SK-N-SH (cell line): ENCODE data around the gene HMGB2. TPM values are rescaled to one million over a fixed set of nuclear protein-coding genes. Genes with fewer than 3 reads are reported as not detected.

Source experiments
- CTCF ChIA-PET: fragments of 300-600, 350-600 bp; formaldehyde crosslinking; extraction: SDS; loops from one replicate; lab custom pipeline; 2021; lab: Yijun Ruan, JAX
- POLR2A ChIA-PET: fragments of 350-600 bp; sonication (Branson Sonifier 250); formaldehyde crosslinking; extraction: SDS; loops from one replicate; lab custom pipeline; 2020; ENCODE audit warnings: antibody characterized with exemption, inconsistent platforms; lab: Yijun Ruan, JAX
- DNase-seq: peaks from one replicate; pipeline ENCODE4 v3.0.0; 2012
- H2AFZ ChIP-seq: fragments of 200-600 bp; sonication (generic); 2 replicates; pipeline ENCODE4 v1.8.1; 2016; ENCODE audit warnings: antibody characterized with exemption, mild to moderate bottlenecking, low read depth
- H3F3A ChIP-seq: fragments of 200-600 bp; sonication (generic); replicated peaks from 2 replicates; pipeline ENCODE3; 2016; ENCODE audit warnings: antibody characterized with exemption, mild to moderate bottlenecking; ENCODE audit not compliant: insufficient read depth
- H3K27ac ChIP-seq, 2 experiments: fragments of 200-500 bp in 1 of 2; fragments of 200-600 bp in 1 of 2; sonication (Bioruptor generic) in 1 of 2; sonication (generic), shearing (Covaris generic) in 1 of 2; 2 replicates each; pipeline versions ENCODE4 v1.5.1 to v1.6.1; 2014 to 2016; ENCODE audit warnings: low read depth in 2 of 2, inconsistent platforms in 1 of 2, low read length in 1 of 2, mild to moderate bottlenecking in 1 of 2, mixed read lengths in 1 of 2
- H3K27me3 ChIP-seq: fragments of 200-600 bp; sonication (generic), shearing (Covaris generic); 2 replicates; pipeline ENCODE4 v1.6.1; 2016; ENCODE audit warnings: mixed run types; ENCODE audit not compliant: insufficient read depth
- H3K36me3 ChIP-seq, 2 experiments: fragments of 200-500 bp in 1 of 2; fragments of 200-600 bp in 1 of 2; sonication (Bioruptor generic) in 1 of 2; sonication (generic) in 1 of 2; replicated peaks in 1 of 2; 2 replicates each; pipeline versions ENCODE3 to v1.5.1; 2014 to 2016; ENCODE audit warnings: low read length in 1 of 2, mild to moderate bottlenecking in 1 of 2; ENCODE audit not compliant: insufficient read depth in 2 of 2, control insufficient read depth in 1 of 2
- H3K4me1 ChIP-seq, 2 experiments: fragments of 200-500 bp in 1 of 2; fragments of 200-600 bp in 1 of 2; sonication (Bioruptor generic) in 1 of 2; sonication (generic), shearing (Covaris generic) in 1 of 2; 2 replicates each; pipeline versions ENCODE4 v1.5.1 to v1.6.1; 2014 to 2016; ENCODE audit warnings: low read depth in 1 of 2, low read length in 1 of 2, mixed run types in 1 of 2; ENCODE audit not compliant: insufficient read depth in 2 of 2, control insufficient read depth in 1 of 2
- H3K4me2 ChIP-seq: fragments of 200-600 bp; sonication (generic), shearing (Covaris generic); 2 replicates; pipeline ENCODE4 v1.6.1; 2017; ENCODE audit warnings: mixed run types
- H3K4me3 ChIP-seq, 2 experiments: fragments of 200-500 bp in 1 of 2; fragments of 200-600 bp in 1 of 2; sonication (Bioruptor generic) in 1 of 2; sonication (generic), shearing (Covaris generic) in 1 of 2; 2 replicates each; pipeline versions ENCODE4 v1.5.1 to v1.8.1; 2014 to 2016; ENCODE audit warnings: low read depth in 2 of 2, inconsistent platforms in 1 of 2, low read length in 1 of 2, mild to moderate bottlenecking in 1 of 2, mixed read lengths in 1 of 2, moderate library complexity in 1 of 2
- H3K79me2 ChIP-seq: fragments of 200-600 bp; sonication (generic); 2 replicates; pipeline ENCODE4 v1.8.1; 2017; ENCODE audit warnings: mild to moderate bottlenecking; ENCODE audit not compliant: insufficient read depth
- H3K9ac ChIP-seq: fragments of 200-600 bp; sonication (generic); 2 replicates; pipeline ENCODE4 v1.6.1; 2017; ENCODE audit warnings: mixed run types
- H3K9me2 ChIP-seq: fragments of 200-600 bp; sonication (generic); 2 replicates; pipeline ENCODE4 v1.6.1; 2017; ENCODE audit warnings: mixed run types
- H3K9me3 ChIP-seq: fragments of 200-600 bp; sonication (generic); 2 replicates; pipeline ENCODE4 v1.6.1; 2017; ENCODE audit warnings: mixed run types, mild to moderate bottlenecking, moderate library complexity
- H4K20me1 ChIP-seq: fragments of 200-600 bp; sonication (generic); 2 replicates; pipeline ENCODE4 v1.6.1; 2017; ENCODE audit warnings: mild to moderate bottlenecking, mixed run types; ENCODE audit not compliant: insufficient read depth
- CHD2 ChIP-seq: fragments of 150-350 bp; IDR thresholded peaks from 2 replicates; pipeline ENCODE4 v1.6.1; 2018; ENCODE audit warnings: low read length; ENCODE audit not compliant: partially characterized antibody
- EZH2phosphoT487 ChIP-seq: fragments of 200-600 bp; sonication (generic); IDR thresholded peaks from 2 replicates; pipeline ENCODE4 v1.6.1; 2017; ENCODE audit warnings: low read depth, mixed run types, mild to moderate bottlenecking, antibody characterized with exemption, moderate library complexity, borderline replicate concordance
- MEF2A ChIP-seq: IDR thresholded peaks from 2 replicates; pipeline ENCODE4 v1.4.0; 2012; ENCODE audit warnings: low read depth, borderline replicate concordance
- MXI1 ChIP-seq: IDR thresholded peaks from 2 replicates; pipeline ENCODE4 v1.6.1; 2012; ENCODE audit warnings: mild to moderate bottlenecking, low read depth, low read length, improper control_type of control experiment
- RAD21 ChIP-seq: IDR thresholded peaks from 2 replicates; pipeline ENCODE4 v1.6.1; 2012; ENCODE audit warnings: mild to moderate bottlenecking, low read length
- RCOR1 ChIP-seq: fragments of 150-350 bp; IDR thresholded peaks from 2 replicates; pipeline ENCODE4 v1.6.1; 2017; ENCODE audit warnings: antibody characterized with exemption, low read length
- SMC3 ChIP-seq: IDR thresholded peaks from 2 replicates; pipeline ENCODE4 v1.6.1; 2012; ENCODE audit warnings: low read depth, low read length, improper control_type of control experiment
- WGBS: methylation state at CpG from one replicate; pipeline ENCODE4 v1.1.6; 2017; ENCODE audit warnings: low lambda C conversion rate; 5-methylcytosine and 5-hydroxymethylcytosine counted together
- polyA plus RNA-seq, 3 experiments: library from polyadenylated mRNA; depleted of rRNA; stranded (reverse); fragments of >200 nt; gene quantifications; 2 replicates each; pipeline ENCODE4 v1.2.3, GENCODE V29; 2012
- TF ChIP-seq, protein P1 (sequence below): IDR thresholded peaks from 2 replicates; pipeline ENCODE4 v1.6.1; 2012; ENCODE audit warnings: mild to moderate bottlenecking, low read depth, low read length, moderate library complexity
- TF ChIP-seq, protein P2 (sequence below): fragments of 200-600 bp; sonication (generic); IDR thresholded peaks from 2 replicates; pipeline ENCODE4 v1.6.1; 2017; ENCODE audit warnings: antibody characterized with exemption, mild to moderate bottlenecking, moderate library complexity

Gene HMGB2
- polyA plus RNA-seq, 1 of the 3 experiments (the other 2 are of a cell fraction), result 130 TPM

DNA sequence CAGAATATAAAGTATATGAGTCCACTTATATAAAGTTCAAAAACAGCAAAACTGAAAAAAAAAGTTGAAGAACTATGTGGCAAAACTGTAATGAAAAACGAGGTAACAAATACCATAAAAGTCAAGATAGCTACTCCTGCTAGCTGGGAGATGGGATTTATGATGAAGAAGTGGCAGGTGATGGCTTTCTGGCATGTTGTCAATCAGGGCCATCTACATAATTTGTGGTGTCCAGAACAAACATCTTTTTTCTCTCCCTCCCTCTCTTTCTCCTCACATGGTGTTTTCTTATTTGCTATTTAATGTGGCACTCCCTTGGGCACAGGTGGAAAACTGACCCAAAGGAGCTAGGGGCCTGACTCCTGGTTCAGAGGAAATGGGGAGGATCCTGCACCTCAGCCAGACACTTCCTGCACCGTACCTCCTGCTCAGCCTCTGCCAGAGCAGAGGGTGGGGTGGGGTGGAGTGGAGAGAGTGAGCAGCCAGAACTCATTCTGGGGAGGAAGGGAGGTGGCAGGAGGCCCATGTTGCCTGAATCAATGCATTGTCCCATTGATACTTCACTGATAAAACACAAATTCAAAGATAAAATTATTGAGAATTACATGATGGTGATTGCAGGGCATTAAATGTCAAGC lies 31.3 kb upstream of the HMGB2 start (continued):
- TF ChIP-seq, protein P1, sequence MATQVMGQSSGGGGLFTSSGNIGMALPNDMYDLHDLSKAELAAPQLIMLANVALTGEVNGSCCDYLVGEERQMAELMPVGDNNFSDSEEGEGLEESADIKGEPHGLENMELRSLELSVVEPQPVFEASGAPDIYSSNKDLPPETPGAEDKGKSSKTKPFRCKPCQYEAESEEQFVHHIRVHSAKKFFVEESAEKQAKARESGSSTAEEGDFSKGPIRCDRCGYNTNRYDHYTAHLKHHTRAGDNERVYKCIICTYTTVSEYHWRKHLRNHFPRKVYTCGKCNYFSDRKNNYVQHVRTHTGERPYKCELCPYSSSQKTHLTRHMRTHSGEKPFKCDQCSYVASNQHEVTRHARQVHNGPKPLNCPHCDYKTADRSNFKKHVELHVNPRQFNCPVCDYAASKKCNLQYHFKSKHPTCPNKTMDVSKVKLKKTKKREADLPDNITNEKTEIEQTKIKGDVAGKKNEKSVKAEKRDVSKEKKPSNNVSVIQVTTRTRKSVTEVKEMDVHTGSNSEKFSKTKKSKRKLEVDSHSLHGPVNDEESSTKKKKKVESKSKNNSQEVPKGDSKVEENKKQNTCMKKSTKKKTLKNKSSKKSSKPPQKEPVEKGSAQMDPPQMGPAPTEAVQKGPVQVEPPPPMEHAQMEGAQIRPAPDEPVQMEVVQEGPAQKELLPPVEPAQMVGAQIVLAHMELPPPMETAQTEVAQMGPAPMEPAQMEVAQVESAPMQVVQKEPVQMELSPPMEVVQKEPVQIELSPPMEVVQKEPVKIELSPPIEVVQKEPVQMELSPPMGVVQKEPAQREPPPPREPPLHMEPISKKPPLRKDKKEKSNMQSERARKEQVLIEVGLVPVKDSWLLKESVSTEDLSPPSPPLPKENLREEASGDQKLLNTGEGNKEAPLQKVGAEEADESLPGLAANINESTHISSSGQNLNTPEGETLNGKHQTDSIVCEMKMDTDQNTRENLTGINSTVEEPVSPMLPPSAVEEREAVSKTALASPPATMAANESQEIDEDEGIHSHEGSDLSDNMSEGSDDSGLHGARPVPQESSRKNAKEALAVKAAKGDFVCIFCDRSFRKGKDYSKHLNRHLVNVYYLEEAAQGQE, result no peak
- no peak for TF ChIP-seq MXI1

DNA sequence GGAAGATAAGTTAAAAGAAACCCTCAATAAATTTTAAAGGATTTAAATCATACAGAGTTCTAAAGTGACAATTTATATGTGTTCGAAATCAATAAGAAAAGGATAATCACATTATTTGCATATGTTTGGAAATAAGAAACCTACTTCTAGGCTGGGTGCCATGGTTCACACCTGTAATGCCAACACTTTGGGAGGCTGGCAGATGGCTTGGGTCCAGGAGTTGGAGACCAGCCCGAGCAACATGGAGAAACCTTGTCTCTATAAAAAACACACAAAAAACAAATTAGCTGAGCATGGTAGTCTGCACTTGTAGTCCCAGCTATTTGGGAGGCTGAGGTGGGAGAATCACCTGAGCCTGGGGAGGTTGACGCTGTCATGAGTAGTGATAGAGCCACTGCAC lies 28.5 kb upstream of the HMGB2 start:
- Histone ChIP-seq H3K4me2 (no peak overlapping the region), H3K4me3 (no peak overlapping the region), H3K9ac (no peak overlapping the region), H3K4me1 (peaks cover 4 to 6% of the 10 kb centered on the region in 2 experiments; a peak in 3 of 4 replicates), H3K36me3 (no peaks in the 10 kb centered on the region), H4K20me1 (no peaks in the 10 kb centered on the region), H3F3A (peaks cover 12% of the 10 kb centered on the region), H2AFZ (no peak overlapping the region), H3K9me2 (no peaks in the 10 kb centered on the region), H3K79me2 (no peaks in the 10 kb centered on the region), H3K9me3 (no peaks in the 10 kb centered on the region), H3K27ac (no peak overlapping the region), H3K27me3 (no peaks in the 10 kb centered on the region)
- DNase-seq, result no peak
- no peak for TF ChIP-seq RCOR1
- TF ChIP-seq MEF2A, result no peak
- TF ChIP-seq CHD2, result no peak
- TF ChIP-seq SMC3, result no peak
- no peak for TF ChIP-seq EZH2phosphoT487
- WGBS, result 94% methylated on average over 3 of the region's 3 CpGs
- POLR2A ChIA-PET, result no interaction called here
- CTCF ChIA-PET, result no interaction called here

DNA sequence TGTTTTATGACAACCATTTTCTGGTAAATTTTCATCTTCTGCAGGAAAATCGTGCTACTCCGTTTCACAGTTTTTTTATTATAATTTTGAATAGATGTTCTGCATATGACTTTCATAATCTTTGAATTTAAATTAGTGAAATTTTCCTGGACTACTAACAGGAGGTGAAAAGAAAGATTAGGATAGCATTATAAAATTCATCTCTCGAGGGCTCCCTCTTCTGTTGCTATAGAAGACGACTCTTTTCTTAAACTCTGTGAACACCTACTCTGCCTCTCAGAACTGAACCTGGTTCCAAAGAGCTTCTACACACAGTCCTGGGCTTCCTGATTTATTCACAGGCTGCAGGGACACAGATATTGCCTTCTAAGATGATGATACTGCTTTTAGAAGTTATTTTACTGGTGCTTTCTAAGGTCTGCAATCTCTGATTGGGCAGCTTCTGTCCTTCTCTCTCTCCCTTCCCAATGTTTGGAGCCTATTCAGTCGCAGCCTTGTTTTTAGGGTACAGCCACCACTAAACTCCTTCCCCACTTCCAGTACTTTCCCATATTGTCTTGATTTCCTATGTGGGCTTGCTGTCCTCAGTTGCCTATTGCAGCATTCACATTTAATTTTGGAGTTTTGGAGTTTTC lies 26.5 kb upstream of the HMGB2 start:
- DNase-seq, result no peak
- H3K4me3 ChIP-seq, result no peak overlapping the region
- peaks cover 2 to 3% of the 10 kb centered on the region in 2 experiments; a peak in 1 of 4 replicates for H3K4me1 ChIP-seq
- TF ChIP-seq RAD21 (peak; percentile 42), SMC3 (peak; percentile 22; the same call in 1 of the 2 replicates), EZH2phosphoT487 (no peak)
- TF ChIP-seq, protein P2, sequence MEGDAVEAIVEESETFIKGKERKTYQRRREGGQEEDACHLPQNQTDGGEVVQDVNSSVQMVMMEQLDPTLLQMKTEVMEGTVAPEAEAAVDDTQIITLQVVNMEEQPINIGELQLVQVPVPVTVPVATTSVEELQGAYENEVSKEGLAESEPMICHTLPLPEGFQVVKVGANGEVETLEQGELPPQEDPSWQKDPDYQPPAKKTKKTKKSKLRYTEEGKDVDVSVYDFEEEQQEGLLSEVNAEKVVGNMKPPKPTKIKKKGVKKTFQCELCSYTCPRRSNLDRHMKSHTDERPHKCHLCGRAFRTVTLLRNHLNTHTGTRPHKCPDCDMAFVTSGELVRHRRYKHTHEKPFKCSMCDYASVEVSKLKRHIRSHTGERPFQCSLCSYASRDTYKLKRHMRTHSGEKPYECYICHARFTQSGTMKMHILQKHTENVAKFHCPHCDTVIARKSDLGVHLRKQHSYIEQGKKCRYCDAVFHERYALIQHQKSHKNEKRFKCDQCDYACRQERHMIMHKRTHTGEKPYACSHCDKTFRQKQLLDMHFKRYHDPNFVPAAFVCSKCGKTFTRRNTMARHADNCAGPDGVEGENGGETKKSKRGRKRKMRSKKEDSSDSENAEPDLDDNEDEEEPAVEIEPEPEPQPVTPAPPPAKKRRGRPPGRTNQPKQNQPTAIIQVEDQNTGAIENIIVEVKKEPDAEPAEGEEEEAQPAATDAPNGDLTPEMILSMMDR, result peak; percentile 48
- no peaks in the 10 kb centered on the region for H3K79me2 ChIP-seq
- POLR2A ChIA-PET, result no interaction called here
- peak overlapping the region; percentile 45; the same call in 1 of the 2 replicates for H2AFZ ChIP-seq
- no peaks in the 10 kb centered on the region for H3K36me3 ChIP-seq
- H3K9me2 ChIP-seq, result no peaks in the 10 kb centered on the region
- H3K9ac ChIP-seq, result no peak overlapping the region
- 63% methylated on average over 5 of the region's 5 CpGs for WGBS
- H3F3A ChIP-seq, result peaks cover 4% of the 10 kb centered on the region
- no peak overlapping the region for H3K4me2 ChIP-seq
- CTCF ChIA-PET, result interaction anchor here (0.6 to 1.3 kb wide), 5 partner anchors 9 to 59 kb away, joined by 3 to 7 read pairs (median 3); no protein-coding TSS in a partner anchor
- H3K9me3 ChIP-seq, result no peaks in the 10 kb centered on the region
- H3K27ac ChIP-seq, result no peak overlapping the region
- H3K27me3 ChIP-seq, result no peaks in the 10 kb centered on the region
- H4K20me1 ChIP-seq, result no peaks in the 10 kb centered on the region
